K562 (cell line): ENCODE data around the gene SLCO3A1. TPM values are rescaled to one million over a fixed set of nuclear protein-coding genes. Genes with fewer than 3 reads are reported as not detected.

Experiments used
- BCOR ChIP-seq: fragments of 450-650 bp; IDR thresholded peaks from 2 replicates; pipeline ENCODE4 v1.6.1; 2016
- CBX1 ChIP-seq: sonication (generic); IDR thresholded peaks from 2 replicates; pipeline ENCODE4 v1.6.1; 2016; ENCODE audit warnings: antibody characterized with exemption, low read depth, mild to moderate bottlenecking
- MBD1 ChIP-seq: fragments of 250-450 bp; sonication (Bioruptor Pico); IDR thresholded peaks from 2 replicates; pipeline ENCODE4 v1.8.0; 2022; ENCODE audit warnings: inconsistent platforms
- MCM7 ChIP-seq, 2 experiments: fragments of 450-650 bp; IDR thresholded peaks; 2 replicates each; pipeline ENCODE4 v1.6.1; 2016 to 2018
- POLR2B ChIP-seq: fragments of 450-650 bp; IDR thresholded peaks from 2 replicates; pipeline ENCODE4 v1.6.1; 2018; ENCODE audit warnings: low read depth; ENCODE audit not compliant: partially characterized antibody
- RBBP5 ChIP-seq: fragments of 200-600 bp; sonication (generic); IDR thresholded peaks from 2 replicates; pipeline ENCODE4 v1.6.1; 2012; ENCODE audit warnings: borderline replicate concordance, mild to moderate bottlenecking, low read length, control low read depth, inconsistent platforms; ENCODE audit not compliant: insufficient read depth, poor library complexity, severe bottlenecking
- SETDB1 ChIP-seq: IDR thresholded peaks from one replicate; pipeline ENCODE4 v1.6.1; 2012; ENCODE audit warnings: low read length, control low read depth, inconsistent platforms
- SMAD4 ChIP-seq: fragments of 250-450 bp; sonication (Bioruptor Pico); conservative IDR thresholded peaks from 2 replicates; pipeline ENCODE4 v1.8.0; 2021; ENCODE audit warnings: inconsistent platforms, mild to moderate bottlenecking, moderate library complexity
- THAP7 ChIP-seq: fragments of 250-450 bp; sonication (Bioruptor Pico); IDR thresholded peaks from 2 replicates; pipeline ENCODE4 v1.5.0; 2021
- ZNF134 ChIP-seq: fragments of 250-450 bp; sonication (Bioruptor Pico); conservative IDR thresholded peaks from 2 replicates; pipeline ENCODE4 v1.4.0; 2020
- ZNF197 ChIP-seq: fragments of 200-800 bp; sonication (Bioruptor generic); IDR thresholded peaks from 2 replicates; pipeline ENCODE4 v1.6.1; 2016; ENCODE audit warnings: low read depth, missing genetic modification characterization, missing compliant biosample characterization
- polyA plus RNA-seq, 8 experiments: library from polyadenylated mRNA; depleted of rRNA in 4 of 8; stranded (reverse) in 5 of 8; unstranded in 3 of 8; fragments of >200 nt; fragmentation: Nextera tagmentation in 2 of 8; fragmentation: Illumina TruSeq in 1 of 8; extraction: Ambion mirVana in 2 of 8; extraction: Trizol in 1 of 8; gene quantifications; 2 replicates each; pipeline versions ENCODE4 v1.2.1 to v1.2.3, GENCODE V29; 2011 to 2014; ENCODE audit warnings: inconsistent platforms in 1 of 8, missing spikeins in 1 of 8
- total RNA-seq, 7 experiments: library from RNA; depleted of rRNA in 6 of 7; stranded (reverse); fragments of >200 nt in 6 of 7; fragmentation: Illumina TruSeq in 2 of 7; extraction: Trizol in 2 of 7; gene quantifications; 2 replicates each; pipeline versions ENCODE4 v1.2.1 to v1.2.3, GENCODE V29; 2011 to 2021; ENCODE audit warnings: low replicate concordance in 1 of 7

SLCO3A1 gene
- total and polyA plus RNA-seq, 9 of the 15 experiments (the other 6 are each of a cell fraction or from before 2014, with no cell fraction given) = 0.01 to 0.84 (median 0.06) TPM; not detected in 3

GRCh38 chr15:91912336-91912735, 58.8 kb downstream of the SLCO3A1 start (continued):
- TF ChIP-seq SMAD4 (CRISPR knock-in tag) (no peak), MBD1 (CRISPR knock-in tag) (no peak), RBBP5 (no peak), MCM7 (IDR thresholded peaks at IDR 0.05) (no peak), ZNF134 (CRISPR knock-in tag) (no peak), SETDB1 (no peak), CBX1 (no peak), THAP7 (no peak), ZNF197 (CRISPR knock-in tag) (no peak), POLR2B (no peak), BCOR (no peak)
